Naive B cell (primary cell): ENCODE results near the gene PDGFRB. TPM values are rescaled to one million over a fixed set of nuclear protein-coding genes. Genes with fewer than 3 reads are reported as not detected.

Experiments used
- ATAC-seq, 2 donors: fragments of 150-1000 bp; cut with Tn5 transposase; 2 replicates each; pipeline ENCODE4 v1.10.0; 2021; ENCODE audit warnings: low read depth in 2 of 2, mild to moderate bottlenecking in 2 of 2, moderate library complexity in 2 of 2
- DNase-seq: peaks from one replicate; pipeline ENCODE4 v3.0.0; 2022
- H3K27ac Mint-ChIP-seq, 6 donors: one replicate each; pipeline ENCODE4 v1.8.0; 2020 to 2022; ENCODE audit warnings: mild to moderate bottlenecking in 6 of 6, mixed read lengths in 6 of 6, moderate library complexity in 5 of 6, inconsistent platforms in 2 of 6
- H3K27me3 Mint-ChIP-seq, 3 donors: one replicate each; pipeline ENCODE4 v1.8.0; 2021 to 2022; ENCODE audit warnings: mixed read lengths in 3 of 3, mild to moderate bottlenecking in 1 of 3
- H3K36me3 Mint-ChIP-seq, 2 donors: one replicate each; pipeline ENCODE4 v1.8.0; 2020 to 2022; ENCODE audit warnings: mixed read lengths in 2 of 2, inconsistent platforms in 1 of 2, mild to moderate bottlenecking in 1 of 2
- H3K4me1 Mint-ChIP-seq, 3 donors: one replicate each; pipeline ENCODE4 v1.8.0; 2020 to 2022; ENCODE audit warnings: mixed read lengths in 3 of 3, inconsistent platforms in 1 of 3, mild to moderate bottlenecking in 1 of 3, moderate library complexity in 1 of 3
- H3K4me3 Mint-ChIP-seq, 8 donors: one replicate each; pipeline ENCODE4 v1.8.0; 2020 to 2022; ENCODE audit warnings: mild to moderate bottlenecking in 8 of 8, mixed read lengths in 8 of 8, moderate library complexity in 8 of 8, inconsistent platforms in 2 of 8
- H3K9me3 Mint-ChIP-seq, 7 donors: one replicate each; pipeline ENCODE4 v1.8.0; 2020 to 2022; ENCODE audit warnings: mixed read lengths in 7 of 7, mild to moderate bottlenecking in 5 of 7, inconsistent platforms in 2 of 7, moderate library complexity in 1 of 7
- polyA plus RNA-seq, 6 donors: library from polyadenylated mRNA; unstranded; fragments of 300-500 nt; fragmentation: Illumina TruSeq; gene quantifications; one replicate each; pipeline ENCODE4 v1.2.3, GENCODE V29; 2021; ENCODE audit warnings: low read depth in 6 of 6

The PDGFRB gene
- polyA plus RNA-seq, 6 donors from 2014 or later: 0.09 to 1.8 (median 1.1) TPM; not detected in 1

GRCh38 chr5:150079909-150080461, 75.7 kb downstream of the PDGFRB start:
- no peak for DNase-seq
- H3K4me3 Mint-ChIP-seq: peak overlapping the region in 2 of 8 donors; percentile 13 to 73
- H3K4me1 Mint-ChIP-seq: peaks cover 27 to 47% (median 32%) of the 10 kb centered on the region in 3 donors
- no peaks in the 10 kb centered on the region for H3K36me3 Mint-ChIP-seq
- no peak overlapping the region for H3K27ac Mint-ChIP-seq
- ATAC-seq: no peak
- peaks cover 0 to 7% (median 0%) of the 10 kb centered on the region in 3 donors for H3K27me3 Mint-ChIP-seq
- peaks cover 0 to 2% (median 0%) of the 10 kb centered on the region in 7 donors for H3K9me3 Mint-ChIP-seq

DNA sequence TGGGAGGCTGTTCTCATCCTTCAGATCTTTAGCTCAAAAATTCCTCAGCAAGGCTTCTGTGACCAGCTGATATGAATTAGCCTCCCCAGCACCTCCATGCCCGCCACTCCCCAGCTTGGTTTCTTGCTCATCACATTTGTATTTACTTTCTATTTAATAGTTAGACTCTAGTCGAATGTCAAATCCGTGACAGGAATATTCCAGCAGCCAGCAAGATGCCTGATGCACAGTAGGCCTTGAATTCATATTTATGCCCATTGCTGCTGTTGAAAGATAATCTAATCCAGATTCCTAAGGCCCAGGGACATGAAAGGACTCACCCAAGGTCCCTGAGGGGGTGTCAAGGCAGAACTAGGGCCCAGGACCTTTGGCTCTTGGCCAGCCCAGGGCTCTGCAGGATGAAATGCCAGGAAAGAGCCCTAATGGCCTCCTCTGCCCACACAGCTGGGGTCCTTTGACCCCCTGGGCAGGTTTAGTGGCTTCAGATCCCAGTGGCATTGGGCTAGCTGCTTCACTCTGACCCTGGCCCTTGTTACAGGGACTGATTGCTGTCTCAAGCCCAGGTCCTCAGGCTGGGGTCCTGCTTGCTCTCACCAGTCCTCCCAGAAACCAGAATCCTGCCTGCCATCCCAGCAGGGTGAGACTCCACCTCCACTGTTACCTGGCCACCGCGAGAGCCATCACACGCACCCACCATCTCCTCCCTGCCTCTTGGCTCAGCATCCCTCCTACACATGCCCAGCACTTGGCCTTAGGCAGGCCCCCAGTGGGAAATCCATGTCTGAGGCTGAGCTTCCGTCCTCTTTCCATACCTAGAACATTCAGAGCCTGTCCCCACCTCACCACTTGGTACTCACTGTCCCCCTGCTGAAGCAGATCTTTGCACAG, 76.6 kb downstream of the PDGFRB start:
- DNase-seq (no peak), ATAC-seq (no peak)
- peaks cover 27 to 45% (median 31%) of the 10 kb centered on the region in 3 donors for H3K4me1 Mint-ChIP-seq
- peaks cover 0 to 7% (median 0%) of the 10 kb centered on the region in 3 donors for H3K27me3 Mint-ChIP-seq
- peaks cover 0 to 2% (median 0%) of the 10 kb centered on the region in 7 donors for H3K9me3 Mint-ChIP-seq
- peak overlapping the region in 1 of 8 donors; percentile 73 for H3K4me3 Mint-ChIP-seq
- H3K36me3 Mint-ChIP-seq: no peaks in the 10 kb centered on the region
- peak overlapping the region in 1 of 6 donors; percentile 1 for H3K27ac Mint-ChIP-seq

- peaks cover 19 to 36% (median 23%) of the 10 kb centered on the region in 3 donors for H3K4me1 Mint-ChIP-seq
- DNase-seq: no peak
- H3K36me3 Mint-ChIP-seq: no peaks in the 10 kb centered on the region
- H3K27me3 Mint-ChIP-seq: peaks cover 0 to 3% (median 0%) of the 10 kb centered on the region in 3 donors
- peaks cover 0 to 2% (median 0%) of the 10 kb centered on the region in 7 donors for H3K9me3 Mint-ChIP-seq
- no peak overlapping the region for H3K4me3 Mint-ChIP-seq
- H3K27ac Mint-ChIP-seq: peak overlapping the region in 1 of 6 donors; percentile 1
- no peak for ATAC-seq
Observed at GRCh38 chr5:150077996-150078801, 77.4 kb downstream of the PDGFRB start.

DNA sequence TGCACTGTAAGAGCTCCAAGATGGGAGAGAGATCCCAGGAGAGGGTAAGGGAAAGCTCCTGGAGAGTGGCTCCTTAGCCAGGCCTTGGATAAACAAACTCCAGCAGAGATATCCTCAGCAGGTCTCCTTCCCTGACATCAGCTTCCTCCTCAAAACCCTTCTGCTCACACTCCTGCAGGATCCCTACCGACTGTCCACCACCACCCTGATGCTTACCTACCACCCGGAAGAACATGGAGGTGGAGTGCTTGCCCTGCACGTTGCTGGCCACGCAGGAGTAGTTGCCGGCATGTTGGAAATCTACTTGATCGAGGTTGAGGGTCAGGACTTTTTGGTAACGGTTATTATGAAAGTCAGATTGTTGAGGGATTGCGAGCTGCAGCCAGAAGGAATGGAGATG, 78.6 kb downstream of the PDGFRB start:
- ATAC-seq (no peak), DNase-seq (no peak)
- H3K36me3 Mint-ChIP-seq: no peaks in the 10 kb centered on the region
- H3K27ac Mint-ChIP-seq: no peak overlapping the region
- no peak overlapping the region for H3K4me3 Mint-ChIP-seq
- H3K27me3 Mint-ChIP-seq: no peaks in the 10 kb centered on the region
- H3K9me3 Mint-ChIP-seq: peaks cover 0 to 6% (median 3%) of the 10 kb centered on the region in 7 donors
- H3K4me1 Mint-ChIP-seq: peaks cover 9 to 25% (median 12%) of the 10 kb centered on the region in 3 donors

DNA sequence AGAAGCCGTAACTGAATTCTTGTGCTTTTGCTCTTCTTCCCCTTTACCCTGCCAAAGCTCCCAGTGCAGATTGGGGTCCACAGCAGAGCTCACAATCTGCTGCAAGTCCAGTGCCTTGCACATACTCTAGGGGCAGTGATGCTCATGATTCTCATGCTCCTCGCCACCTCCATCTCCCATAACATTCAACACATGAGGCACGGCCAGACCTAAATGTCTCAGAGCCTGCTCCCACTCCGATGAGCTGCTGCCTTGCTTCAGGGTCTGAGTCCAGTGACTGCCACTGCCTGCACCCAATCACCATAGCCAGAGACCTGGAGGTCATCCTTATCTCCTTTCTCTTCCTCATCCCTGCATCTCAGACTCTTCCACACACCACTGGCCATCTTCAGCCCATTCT, 79.8 kb downstream of the PDGFRB start:
- Mint-ChIP-seq H3K36me3 (no peaks in the 10 kb centered on the region), H3K27me3 (no peaks in the 10 kb centered on the region), H3K27ac (no peak overlapping the region), H3K4me3 (no peak overlapping the region), H3K4me1 (peaks cover 0 to 12% (median 0%) of the 10 kb centered on the region in 3 donors), H3K9me3 (peaks cover 0 to 6% (median 3%) of the 10 kb centered on the region in 7 donors)
- DNase-seq (no peak), ATAC-seq (no peak)

- no peaks in the 10 kb centered on the region for H3K36me3 Mint-ChIP-seq
- H3K4me1 Mint-ChIP-seq: peaks cover 0 to 8% (median 0%) of the 10 kb centered on the region in 3 donors
- H3K9me3 Mint-ChIP-seq: peaks cover 0 to 6% (median 3%) of the 10 kb centered on the region in 7 donors
- ATAC-seq (no peak), DNase-seq (no peak)
- H3K4me3 Mint-ChIP-seq: no peak overlapping the region
- no peak overlapping the region for H3K27ac Mint-ChIP-seq
- H3K27me3 Mint-ChIP-seq: no peaks in the 10 kb centered on the region
Observed at GRCh38 chr5:150075233-150075632, 80.4 kb downstream of the PDGFRB start.

GRCh38 chr5:150073677-150074076, 82.0 kb downstream of the PDGFRB start:
- DNase-seq: no peak
- Mint-ChIP-seq H3K27me3 (no peaks in the 10 kb centered on the region), H3K4me3 (no peak overlapping the region), H3K36me3 (no peaks in the 10 kb centered on the region), H3K4me1 (peaks cover 0 to 3% (median 0%) of the 10 kb centered on the region in 3 donors), H3K9me3 (peaks cover 0 to 6% (median 3%) of the 10 kb centered on the region in 7 donors), H3K27ac (no peak overlapping the region)
- ATAC-seq: no peak

- Mint-ChIP-seq H3K9me3 (peaks cover 0 to 6% (median 3%) of the 10 kb centered on the region in 7 donors), H3K27me3 (no peaks in the 10 kb centered on the region), H3K4me3 (no peak overlapping the region), H3K27ac (no peak overlapping the region), H3K4me1 (no peaks in the 10 kb centered on the region), H3K36me3 (no peaks in the 10 kb centered on the region)
- ATAC-seq (no peak), DNase-seq (no peak)
Observed at GRCh38 chr5:150073086-150073625, 82.5 kb downstream of the PDGFRB start.

- Mint-ChIP-seq H3K36me3 (no peaks in the 10 kb centered on the region), H3K4me1 (peaks cover 6 to 15% (median 13%) of the 10 kb centered on the region in 3 donors), H3K27ac (no peak overlapping the region), H3K4me3 (no peak overlapping the region), H3K27me3 (peaks cover 0 to 5% (median 0%) of the 10 kb centered on the region in 3 donors), H3K9me3 (peaks cover 0 to 6% (median 3%) of the 10 kb centered on the region in 7 donors)
- ATAC-seq (no peak), DNase-seq (no peak)
Observed at GRCh38 chr5:150070821-150071220, 84.8 kb downstream of the PDGFRB start.

DNA sequence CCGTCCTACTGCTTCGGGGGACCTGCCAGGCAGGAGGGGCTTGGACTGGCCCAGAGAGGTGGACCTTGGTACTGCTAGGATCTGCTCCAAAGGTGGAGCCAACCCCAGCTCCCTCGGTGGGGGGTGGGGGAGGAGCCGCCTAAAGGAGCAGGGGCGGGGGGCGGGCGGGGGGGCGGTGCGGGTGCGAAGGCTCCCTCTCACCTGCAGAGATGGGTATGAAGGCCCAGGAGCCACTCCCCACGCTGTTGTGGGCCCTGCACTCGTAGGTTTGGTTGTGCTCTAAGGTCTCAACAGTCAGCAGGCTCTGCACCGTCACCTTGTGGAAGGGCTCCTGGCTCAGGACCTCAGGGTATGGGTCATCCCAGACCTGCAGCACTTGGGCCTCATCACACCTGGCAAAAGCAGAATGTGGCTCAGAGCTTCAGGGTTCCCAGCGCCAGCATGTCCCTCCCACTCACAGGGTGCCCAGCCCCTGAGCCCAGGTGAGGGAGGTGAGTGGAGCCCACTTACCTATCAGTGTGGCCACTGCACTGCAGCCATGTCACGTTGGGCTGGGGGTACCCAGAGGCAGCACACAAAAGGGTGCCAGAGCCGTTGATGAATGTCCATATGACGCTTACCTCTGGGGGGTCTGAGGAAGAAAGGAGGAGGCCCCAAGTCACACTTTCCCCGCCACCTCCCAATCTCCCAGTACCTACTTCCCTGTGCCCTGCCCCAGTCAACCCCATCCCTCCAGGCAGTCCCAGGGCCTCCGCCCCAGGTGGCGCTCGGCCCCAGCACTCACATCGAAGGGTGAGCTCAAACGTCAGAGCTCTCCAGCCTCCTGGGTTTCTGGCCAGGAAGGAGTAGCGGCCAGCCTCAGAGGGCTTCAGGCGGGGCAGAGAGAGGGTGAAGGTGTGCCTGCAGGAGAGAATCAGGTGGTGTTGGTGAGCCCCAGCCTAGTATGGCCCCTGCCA, 85.7 kb downstream of the PDGFRB start:
- Mint-ChIP-seq H3K9me3 (peaks cover 0 to 6% (median 3%) of the 10 kb centered on the region in 7 donors), H3K36me3 (no peaks in the 10 kb centered on the region), H3K4me3 (no peak overlapping the region), H3K4me1 (peaks cover 6 to 15% (median 13%) of the 10 kb centered on the region in 3 donors), H3K27me3 (peaks cover 0 to 6% (median 0%) of the 10 kb centered on the region in 3 donors), H3K27ac (no peak overlapping the region)
- ATAC-seq (no peak), DNase-seq (no peak)

DNA sequence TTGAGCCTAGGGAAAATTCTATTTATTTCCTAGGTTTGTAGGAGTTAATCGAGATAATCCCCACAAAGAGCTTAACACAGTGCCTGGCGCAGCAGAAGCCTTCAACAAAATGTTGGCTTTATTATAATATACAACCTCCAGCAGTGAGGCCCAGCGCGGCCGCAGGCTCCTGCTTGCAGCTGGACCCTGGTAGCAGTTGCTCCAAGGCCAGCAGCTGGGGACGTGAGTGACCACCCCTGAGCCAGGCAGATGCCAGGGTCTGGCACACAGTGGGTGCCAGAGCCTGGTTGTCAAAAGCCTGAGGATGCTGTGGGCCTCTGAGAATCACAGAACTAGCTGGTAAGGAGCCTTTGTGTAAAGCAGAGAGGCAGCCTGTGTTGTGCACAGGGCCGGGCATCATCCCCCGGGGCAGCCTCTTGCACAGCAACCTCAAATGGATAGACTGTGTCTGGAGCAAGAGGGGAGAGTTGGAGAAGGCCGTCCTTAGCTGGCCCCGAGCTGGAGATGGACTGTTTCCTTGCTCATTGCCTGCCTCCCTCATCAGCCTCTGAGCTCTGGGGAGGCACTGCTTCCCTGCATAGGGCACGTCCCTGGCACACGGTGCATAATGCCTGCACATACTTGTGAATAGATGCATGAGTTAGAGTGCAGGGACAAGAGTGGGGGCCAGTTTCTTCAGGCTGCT, 86.5 kb downstream of the PDGFRB start:
- Mint-ChIP-seq H3K9me3 (peaks cover 0 to 6% (median 3%) of the 10 kb centered on the region in 7 donors), H3K27ac (no peak overlapping the region), H3K4me3 (no peak overlapping the region), H3K4me1 (peaks cover 6 to 15% (median 13%) of the 10 kb centered on the region in 3 donors), H3K36me3 (no peaks in the 10 kb centered on the region), H3K27me3 (peaks cover 0 to 6% (median 0%) of the 10 kb centered on the region in 3 donors)
- ATAC-seq (no peak), DNase-seq (no peak)
